ENCODE measurements around the gene PXYLP1. TPM values are rescaled to one million over a fixed set of nuclear protein-coding genes. Genes with fewer than 3 reads are reported as not detected.

Gene PXYLP1
- total RNA-seq, 3 donors from 2014 or later (not counting 1 experiment from before 2014, with no cell fraction given) = 13.0 to 32.4 (median 21.7) TPM

DNA sequence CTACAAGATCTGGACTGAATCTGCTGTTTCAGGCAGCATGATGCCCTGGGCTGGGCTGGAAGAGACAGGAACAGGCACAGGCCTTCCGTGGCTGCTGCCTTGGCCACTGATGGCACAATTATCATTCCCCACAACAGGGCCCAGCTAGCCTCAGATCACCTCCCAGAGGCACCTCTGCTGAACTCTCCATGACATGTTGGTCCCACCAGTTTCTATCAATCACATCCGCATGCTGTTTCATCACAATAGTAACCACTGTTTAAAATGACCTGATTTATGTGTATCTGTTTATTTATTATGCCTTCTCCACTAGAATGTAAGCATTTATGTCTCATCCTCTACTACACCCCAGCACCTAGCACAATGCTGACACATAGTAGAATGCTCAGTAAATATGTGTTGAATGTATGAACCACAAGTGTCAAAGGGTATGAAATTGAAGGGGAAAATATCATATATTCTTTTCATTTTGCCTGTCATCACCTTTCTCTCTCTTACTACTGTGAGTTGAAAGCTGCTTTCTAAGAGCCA lies 104.0 kb downstream of the PXYLP1 start:
- intact Hi-C loops (cut with micrococcal nuclease) = no loop called here

DNA sequence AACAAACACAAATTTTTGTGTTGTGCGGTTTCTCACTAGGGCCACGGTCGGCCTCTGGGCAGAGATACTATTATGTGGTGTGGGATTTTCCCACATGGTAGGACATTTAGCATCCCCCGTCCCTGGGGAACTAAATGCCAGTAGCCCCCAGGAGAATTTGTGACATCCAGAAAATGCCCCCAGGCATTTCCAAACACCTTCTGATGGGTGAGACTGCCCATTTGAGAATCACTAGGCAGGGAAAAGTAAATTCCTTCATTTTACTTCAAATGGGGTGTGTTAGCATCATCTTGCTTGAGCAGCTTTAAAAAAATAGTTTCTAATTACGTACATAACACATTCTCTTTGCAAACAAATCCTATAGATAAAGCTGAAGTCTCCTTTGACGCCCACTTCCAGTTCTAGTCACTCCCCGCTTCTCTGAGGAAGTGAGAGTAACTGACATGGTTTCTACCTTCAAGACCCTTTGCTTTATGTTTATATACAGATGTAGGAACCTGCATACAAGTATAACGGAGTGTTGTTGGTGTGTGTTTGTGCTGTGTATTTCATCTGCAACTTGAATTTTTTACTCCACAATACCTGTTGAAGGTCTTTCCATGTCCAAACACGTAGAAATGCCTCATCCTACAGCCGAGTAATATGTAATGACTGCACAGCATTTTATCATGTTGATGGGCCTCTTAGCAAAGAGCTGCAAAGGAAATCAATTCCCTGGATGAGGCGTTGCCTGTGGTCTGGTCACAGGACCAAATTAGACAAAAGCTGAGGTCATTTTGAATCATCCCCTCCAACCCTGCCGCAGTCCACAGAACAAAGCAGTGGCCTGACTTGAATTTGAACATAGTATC lies 105.3 kb downstream of the PXYLP1 start:
- no peak overlapping the region for H3K4me3 ChIP-seq (ENCODE audit: low read length)
- Mint-ChIP-seq H3K4me1 (no peaks in the 10 kb centered on the region), H3K36me3 (no peaks in the 10 kb centered on the region), H3K27ac (no peak overlapping the region), H3K9me3 (no peaks in the 10 kb centered on the region), H3K27me3 (ENCODE audit: low read depth in 2 of 2) (peaks cover 10 to 15% of the 10 kb centered on the region in 2 donors), H3K4me3 (no peak overlapping the region)
- no peaks in the 10 kb centered on the region for H3K4me1 ChIP-seq (ENCODE audit: control insufficient read depth, insufficient read depth, low read length)
- TF ChIP-seq, protein P1, sequence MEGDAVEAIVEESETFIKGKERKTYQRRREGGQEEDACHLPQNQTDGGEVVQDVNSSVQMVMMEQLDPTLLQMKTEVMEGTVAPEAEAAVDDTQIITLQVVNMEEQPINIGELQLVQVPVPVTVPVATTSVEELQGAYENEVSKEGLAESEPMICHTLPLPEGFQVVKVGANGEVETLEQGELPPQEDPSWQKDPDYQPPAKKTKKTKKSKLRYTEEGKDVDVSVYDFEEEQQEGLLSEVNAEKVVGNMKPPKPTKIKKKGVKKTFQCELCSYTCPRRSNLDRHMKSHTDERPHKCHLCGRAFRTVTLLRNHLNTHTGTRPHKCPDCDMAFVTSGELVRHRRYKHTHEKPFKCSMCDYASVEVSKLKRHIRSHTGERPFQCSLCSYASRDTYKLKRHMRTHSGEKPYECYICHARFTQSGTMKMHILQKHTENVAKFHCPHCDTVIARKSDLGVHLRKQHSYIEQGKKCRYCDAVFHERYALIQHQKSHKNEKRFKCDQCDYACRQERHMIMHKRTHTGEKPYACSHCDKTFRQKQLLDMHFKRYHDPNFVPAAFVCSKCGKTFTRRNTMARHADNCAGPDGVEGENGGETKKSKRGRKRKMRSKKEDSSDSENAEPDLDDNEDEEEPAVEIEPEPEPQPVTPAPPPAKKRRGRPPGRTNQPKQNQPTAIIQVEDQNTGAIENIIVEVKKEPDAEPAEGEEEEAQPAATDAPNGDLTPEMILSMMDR (IDR thresholded peaks at IDR 0.05) = no peak
- no peak overlapping the region for H3K27ac ChIP-seq (ENCODE audit: low read length)
- 71% methylated on average over 8 of the region's 12 CpGs for WGBS (ENCODE audit: insufficient coverage)
- no peaks in the 10 kb centered on the region for H3K27me3 ChIP-seq (ENCODE audit: control insufficient read depth, insufficient read depth, low read length)
- DNase-seq (no peak), ATAC-seq (no peak)
- no peaks in the 10 kb centered on the region for H3K9me3 ChIP-seq (ENCODE audit: control insufficient read depth, insufficient read depth, low read length)
- intact Hi-C loops (cut with micrococcal nuclease) = no loop called here
- H3K36me3 ChIP-seq (ENCODE audit: control insufficient read depth, insufficient read depth, low read length) = no peaks in the 10 kb centered on the region

More for the DNA sequence above, 104.0 kb downstream of the PXYLP1 start:
- no peak overlapping the region for H3K27ac ChIP-seq (ENCODE audit: low read length)
- ATAC-seq = no peak
- TF ChIP-seq, protein P1 (IDR thresholded peaks at IDR 0.05) = no peak
- H3K4me1 ChIP-seq (ENCODE audit: control insufficient read depth, insufficient read depth, low read length) = no peaks in the 10 kb centered on the region
- no peaks in the 10 kb centered on the region for H3K36me3 ChIP-seq (ENCODE audit: control insufficient read depth, insufficient read depth, low read length)
- Mint-ChIP-seq H3K27me3 (ENCODE audit: low read depth in 2 of 2) (peaks cover 0 to 7% of the 10 kb centered on the region in 2 donors), H3K9me3 (no peaks in the 10 kb centered on the region), H3K4me3 (no peak overlapping the region), H3K4me1 (no peaks in the 10 kb centered on the region), H3K36me3 (no peaks in the 10 kb centered on the region), H3K27ac (no peak overlapping the region)
- no peaks in the 10 kb centered on the region for H3K27me3 ChIP-seq (ENCODE audit: control insufficient read depth, insufficient read depth, low read length)
- DNase-seq = no peak
- 95% methylated on average over 2 of the region's 2 CpGs for WGBS (ENCODE audit: insufficient coverage)
- no peak overlapping the region for H3K4me3 ChIP-seq (ENCODE audit: low read length)
- no peaks in the 10 kb centered on the region for H3K9me3 ChIP-seq (ENCODE audit: control insufficient read depth, insufficient read depth, low read length)

DNA sequence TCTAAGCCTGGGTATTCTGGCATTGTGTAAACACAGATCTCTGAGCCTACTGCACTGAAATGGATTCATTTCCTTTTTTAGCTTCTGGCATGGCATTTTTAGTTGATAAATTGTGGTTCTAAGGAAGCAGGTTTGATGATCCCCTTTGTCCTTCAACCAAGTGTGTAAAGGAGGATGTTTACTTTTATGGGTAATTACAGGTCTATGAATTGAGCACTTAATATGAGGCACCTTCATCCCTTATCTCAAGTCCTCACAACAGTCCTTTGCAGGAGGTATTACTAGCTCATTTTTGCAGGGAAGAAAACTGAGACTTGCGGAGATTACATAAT lies 105.9 kb downstream of the PXYLP1 start:
- Mint-ChIP-seq H3K9me3 (no peaks in the 10 kb centered on the region), H3K4me1 (no peaks in the 10 kb centered on the region), H3K27me3 (ENCODE audit: low read depth in 2 of 2) (peaks cover 11% of the 10 kb centered on the region in 2 donors), H3K4me3 (no peak overlapping the region), H3K36me3 (no peaks in the 10 kb centered on the region), H3K27ac (no peak overlapping the region)
- ATAC-seq (no peak), DNase-seq (no peak)
- intact Hi-C loops (cut with micrococcal nuclease) = no loop called here
- Histone ChIP-seq H3K4me1 (ENCODE audit: control insufficient read depth, insufficient read depth, low read length) (no peaks in the 10 kb centered on the region), H3K4me3 (ENCODE audit: low read length) (no peak overlapping the region), H3K27ac (ENCODE audit: low read length) (no peak overlapping the region), H3K27me3 (ENCODE audit: control insufficient read depth, insufficient read depth, low read length) (no peaks in the 10 kb centered on the region), H3K36me3 (ENCODE audit: control insufficient read depth, insufficient read depth, low read length) (no peaks in the 10 kb centered on the region), H3K9me3 (ENCODE audit: control insufficient read depth, insufficient read depth, low read length) (no peaks in the 10 kb centered on the region)
- TF ChIP-seq, protein P1 (IDR thresholded peaks at IDR 0.05) = no peak
- 100% methylated on average over 1 of the region's 1 CpG for WGBS (ENCODE audit: insufficient coverage)
